GM10266 (cell line): ENCODE measurements around the gene LBHD2.

Source experiments
- DNase-seq: peaks from one replicate; pipeline ENCODE4 v3.0.0; 2012; ENCODE audit errors: extremely low spot score
- CTCF ChIP-seq: IDR thresholded peaks from 2 replicates; pipeline ENCODE4 v1.5.1; 2012; ENCODE audit warnings: mild to moderate bottlenecking, low read depth; ENCODE audit not compliant: control insufficient read depth, insufficient read depth; ENCODE audit errors: missing control alignments

The LBHD2 gene

DNA sequence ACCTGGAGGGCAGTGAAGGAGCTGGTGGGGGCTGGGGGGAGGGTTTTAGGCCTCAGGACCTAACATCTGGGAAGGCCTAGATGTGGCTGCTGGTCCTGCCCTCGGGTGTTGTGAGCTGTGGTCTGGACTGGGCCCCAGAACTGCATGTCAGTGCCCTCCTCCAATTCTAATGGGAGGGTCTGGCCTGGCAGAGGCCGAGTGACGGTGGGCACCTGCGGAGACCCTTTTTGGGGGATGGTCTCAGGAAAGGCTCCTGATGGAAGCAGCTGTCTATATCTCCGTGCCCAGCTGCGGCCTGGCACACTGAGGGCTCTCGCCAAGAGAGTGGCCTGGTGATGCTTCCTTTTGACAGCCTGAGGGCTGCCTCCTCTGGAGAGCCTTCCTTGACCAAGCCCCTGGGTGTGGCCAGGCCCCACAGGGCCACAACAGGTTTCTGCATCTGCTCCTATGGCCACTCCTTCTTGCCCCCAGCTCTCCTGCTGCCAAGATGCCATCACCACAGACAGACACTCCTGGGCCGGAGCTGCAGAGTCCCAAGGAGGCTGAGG is 15.8 kb downstream of the LBHD2 start:
- DNase-seq: no peak
- TF ChIP-seq CTCF: no peak

GRCh38 chr14:103100281-103101121 is 16.5 kb downstream of the LBHD2 start:
- TF ChIP-seq CTCF: no peak

GRCh38 chr14:103101257-103101962 is 17.4 kb downstream of the LBHD2 start:
- TF ChIP-seq CTCF: no peak
- no peak for DNase-seq

More at GRCh38 chr14:103100281-103101121, 16.5 kb downstream of the LBHD2 start:
- DNase-seq: no peak

DNA sequence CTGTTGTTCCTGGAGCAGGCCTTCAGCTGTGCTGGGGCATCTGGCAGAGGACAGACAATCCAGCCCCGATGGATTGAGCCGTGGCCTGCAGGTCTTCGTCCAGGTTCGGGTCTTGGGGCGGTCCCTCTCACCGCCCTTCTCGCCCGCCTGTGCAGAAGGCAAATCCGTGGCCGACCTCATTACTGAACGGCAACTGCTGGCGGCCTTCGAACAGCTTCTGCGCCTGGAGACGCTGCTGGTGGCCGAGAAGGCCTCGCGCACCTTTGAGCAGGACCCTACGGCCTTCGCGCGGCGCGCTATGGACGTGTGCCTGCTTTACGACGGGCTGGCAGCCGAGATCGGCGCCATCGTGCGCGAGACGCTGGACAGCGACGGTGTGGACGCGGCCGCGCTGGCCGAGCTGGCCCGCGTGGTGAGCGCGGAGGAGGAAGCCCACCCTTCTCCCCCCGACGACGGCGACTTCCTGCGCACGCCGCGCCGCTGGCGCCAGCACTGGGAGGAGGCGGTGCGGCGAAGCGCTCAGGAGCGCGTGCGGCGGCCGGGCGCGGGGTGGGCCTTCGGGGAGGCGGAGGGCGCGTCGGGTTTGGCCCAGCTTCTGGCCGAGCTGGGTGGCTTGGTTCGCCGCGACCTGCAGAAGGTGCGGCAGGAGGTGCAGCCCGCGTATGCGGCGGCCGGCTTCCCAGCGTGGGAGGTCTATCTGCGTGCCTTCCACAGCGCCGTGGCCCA is 18.1 kb downstream of the LBHD2 start:
- no peak for DNase-seq
- no peak for TF ChIP-seq CTCF

DNA sequence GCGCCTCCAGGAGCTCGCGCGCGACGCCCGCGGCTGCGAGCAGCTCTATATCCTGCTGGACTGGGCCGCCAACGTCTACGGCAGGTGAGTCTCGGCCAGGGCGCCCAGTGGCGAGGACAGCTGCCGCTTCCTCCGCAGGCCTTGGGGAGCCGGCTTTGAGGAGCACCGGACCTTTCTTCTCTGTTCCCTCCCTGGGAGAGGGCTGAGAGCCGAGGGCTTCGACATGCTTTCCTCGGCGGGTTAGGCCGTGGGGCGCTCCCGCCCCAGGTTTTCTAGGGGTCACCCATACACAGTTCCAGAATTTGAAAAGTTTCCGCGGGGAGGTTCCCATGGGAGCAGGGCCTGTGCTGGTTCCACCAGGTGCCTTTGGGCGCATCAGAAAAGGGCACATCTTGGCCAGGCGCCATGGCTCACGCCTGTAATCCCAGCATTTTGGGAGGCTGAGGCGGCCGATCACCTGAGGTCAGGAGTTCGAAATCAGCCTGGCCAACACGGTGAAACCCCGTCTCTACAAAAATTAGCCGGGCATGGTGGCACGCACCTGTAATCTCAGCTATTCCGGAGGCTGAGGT is 18.8 kb downstream of the LBHD2 start:
- no peak for TF ChIP-seq CTCF
- no peak for DNase-seq

GRCh38 chr14:103103461-103104388 is 19.7 kb downstream of the LBHD2 start:
- TF ChIP-seq CTCF: no peak
- no peak for DNase-seq
